HG02885 (cell line): Measurements from ENCODE around the gene GLDC.
"Not testable (repeated sequence)": the region's sequence is repeated elsewhere in the genome, so short reads cannot be mapped to it uniquely, and the experiment has no call there.

Source experiments
- ATAC-seq: cut with Tn5 transposase; IDR thresholded peaks from one replicate; pipeline ENCODE4 v1.9.1; 2021; ENCODE audit warnings: mild to moderate bottlenecking; ENCODE audit not compliant: unreplicated experiment, poor library complexity

Gene GLDC

DNA sequence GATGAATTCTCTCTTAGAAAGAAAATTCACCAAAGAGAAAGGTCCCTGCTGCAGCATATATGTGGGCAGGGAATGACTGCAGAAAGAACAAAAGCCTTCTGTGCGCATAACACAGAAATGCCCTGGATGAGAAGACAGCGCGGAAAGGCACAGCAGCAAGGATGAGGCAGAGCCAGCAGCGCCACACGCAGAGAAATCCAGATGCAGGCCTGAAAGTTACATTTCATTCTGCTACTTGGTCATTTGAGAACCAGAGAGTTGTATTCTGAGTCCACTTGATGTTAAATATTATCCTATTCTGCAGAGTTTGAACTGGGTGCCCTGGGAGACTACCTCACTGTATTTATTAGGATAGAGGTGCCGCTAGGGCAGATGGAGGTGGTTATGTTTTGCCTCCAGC is 68.5 kb downstream of the GLDC start:
- ATAC-seq: no peak

- ATAC-seq: peak; percentile 96
Observed at GRCh38 chr9:6575324-6576034, 70.0 kb downstream of the GLDC start.

DNA sequence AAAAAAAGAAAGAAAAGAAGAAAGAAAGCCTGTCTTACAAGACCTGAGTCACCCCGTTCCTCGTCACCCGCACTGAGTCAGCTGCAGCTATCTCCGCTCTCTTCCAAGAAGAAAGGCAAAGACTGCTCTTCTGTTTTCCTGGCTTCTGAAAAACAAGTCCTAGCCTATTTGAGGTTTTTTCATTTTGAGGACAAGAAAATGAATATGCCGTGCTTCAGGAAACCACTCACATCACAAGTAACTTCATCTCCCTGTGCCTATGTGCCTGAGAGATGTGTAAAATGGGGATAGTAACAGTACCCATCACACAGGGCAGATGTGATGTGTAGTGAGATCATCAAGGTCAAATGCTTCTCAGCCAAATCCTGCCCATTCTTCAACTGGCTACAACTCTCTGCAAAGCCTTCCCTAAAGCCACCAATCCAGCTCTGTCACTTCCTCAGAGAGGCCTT is 78.4 kb downstream of the GLDC start:
- no peak for ATAC-seq

DNA sequence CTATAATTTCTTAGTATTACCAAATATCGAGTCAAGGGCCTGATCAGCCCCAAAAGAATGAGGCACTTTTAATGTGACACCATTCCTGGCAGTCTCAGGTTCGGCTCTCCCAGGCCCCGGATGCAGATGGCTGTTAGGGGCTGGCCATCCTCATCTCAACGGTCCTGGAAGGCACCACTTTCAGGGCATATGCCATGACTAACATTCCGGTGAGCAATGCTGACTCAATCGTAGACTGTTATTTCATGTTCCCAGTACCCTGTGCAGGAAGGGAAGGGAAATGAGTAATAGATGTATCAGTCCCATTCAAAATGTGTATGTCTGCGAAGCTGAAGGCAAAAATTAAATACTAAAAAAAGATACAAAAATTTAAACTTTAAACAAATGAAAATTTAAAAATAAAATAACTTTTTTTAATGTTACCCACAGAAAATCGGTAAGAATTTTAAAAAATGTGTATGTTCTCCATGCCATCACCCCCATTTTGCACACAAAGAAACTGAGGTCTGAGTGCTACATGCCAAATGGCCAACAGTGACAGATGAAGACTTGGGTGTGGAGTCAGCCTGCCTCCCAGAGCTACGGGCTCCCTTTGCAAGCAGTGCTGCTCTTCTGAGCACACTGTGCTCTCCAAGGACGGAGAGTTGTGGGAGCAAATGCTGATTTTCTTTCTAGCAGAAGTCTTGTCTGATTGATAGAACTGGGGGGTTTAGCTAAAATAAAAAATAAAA is 79.0 kb downstream of the GLDC start:
- ATAC-seq: peak; percentile 83

DNA sequence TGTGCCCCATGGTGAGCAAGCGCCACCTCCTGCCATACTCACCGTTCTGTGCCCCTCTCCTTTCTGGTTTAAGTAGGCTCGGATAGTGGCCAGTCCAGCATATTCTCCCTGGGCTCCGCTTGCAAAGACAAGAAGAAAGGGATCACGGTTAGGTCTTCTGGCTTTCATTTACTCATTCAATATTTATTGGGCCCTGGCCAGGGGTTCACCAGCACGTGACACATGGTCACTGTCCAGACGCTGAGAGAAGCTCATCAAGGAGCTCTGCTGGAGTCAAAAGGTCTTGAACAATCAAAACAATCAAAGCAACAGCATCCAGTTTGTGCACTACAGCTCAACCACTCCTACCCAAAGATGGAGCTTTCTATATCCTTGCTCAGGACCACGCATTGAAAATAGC is 80.2 kb downstream of the GLDC start:
- ATAC-seq: no peak

DNA sequence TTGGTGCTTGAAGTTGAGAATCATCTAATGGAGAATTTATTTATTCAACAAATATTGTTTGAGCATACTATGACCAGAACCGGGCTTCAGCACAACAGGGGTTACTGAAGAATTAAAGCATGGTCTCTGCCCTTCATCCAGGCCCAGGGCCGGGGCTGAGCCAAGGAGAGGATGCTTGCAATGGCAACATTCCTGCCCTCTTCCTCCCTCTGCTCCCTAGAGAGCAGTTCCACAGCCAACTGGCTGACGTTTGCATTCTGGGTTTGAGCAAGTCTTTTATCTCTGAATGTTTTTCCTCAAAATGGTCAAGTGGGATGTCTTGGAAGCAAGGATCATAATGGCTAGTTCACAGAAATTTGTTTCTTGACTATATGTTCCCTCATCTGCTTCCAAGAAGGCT is 80.7 kb downstream of the GLDC start:
- no peak for ATAC-seq

GRCh38 chr9:6564360-6564759 is 81.2 kb downstream of the GLDC start:
- ATAC-seq: no peak

DNA sequence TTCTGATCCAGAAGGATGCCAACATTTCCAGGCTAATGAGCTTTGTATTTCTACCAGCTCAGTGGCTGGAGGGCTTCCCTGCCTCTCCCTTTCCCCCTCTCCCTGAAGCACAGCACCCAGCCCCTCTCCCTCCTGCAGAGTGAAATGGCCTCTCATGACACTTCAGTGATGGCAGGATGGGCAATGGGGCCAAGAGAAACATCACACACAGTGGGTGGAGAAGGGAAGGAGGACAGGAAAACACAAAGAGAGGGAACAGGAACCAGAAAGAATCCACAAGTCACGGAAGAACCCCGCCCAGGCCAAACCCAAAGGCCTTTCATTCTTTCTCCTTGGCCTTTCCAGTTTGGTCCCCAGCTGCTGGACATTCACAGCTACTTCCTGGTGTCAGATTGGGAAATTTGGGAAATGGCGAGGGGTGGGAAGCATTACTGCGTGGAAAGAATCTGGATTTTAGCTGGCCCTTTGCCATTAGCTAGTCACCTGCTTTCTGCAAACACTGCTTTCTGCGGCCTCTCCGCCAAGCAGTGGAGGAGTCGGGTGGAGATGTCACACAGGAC is 82.6 kb downstream of the GLDC start:
- no peak for ATAC-seq

GRCh38 chr9:6562201-6562600 is 83.3 kb downstream of the GLDC start:
- ATAC-seq: no peak

DNA sequence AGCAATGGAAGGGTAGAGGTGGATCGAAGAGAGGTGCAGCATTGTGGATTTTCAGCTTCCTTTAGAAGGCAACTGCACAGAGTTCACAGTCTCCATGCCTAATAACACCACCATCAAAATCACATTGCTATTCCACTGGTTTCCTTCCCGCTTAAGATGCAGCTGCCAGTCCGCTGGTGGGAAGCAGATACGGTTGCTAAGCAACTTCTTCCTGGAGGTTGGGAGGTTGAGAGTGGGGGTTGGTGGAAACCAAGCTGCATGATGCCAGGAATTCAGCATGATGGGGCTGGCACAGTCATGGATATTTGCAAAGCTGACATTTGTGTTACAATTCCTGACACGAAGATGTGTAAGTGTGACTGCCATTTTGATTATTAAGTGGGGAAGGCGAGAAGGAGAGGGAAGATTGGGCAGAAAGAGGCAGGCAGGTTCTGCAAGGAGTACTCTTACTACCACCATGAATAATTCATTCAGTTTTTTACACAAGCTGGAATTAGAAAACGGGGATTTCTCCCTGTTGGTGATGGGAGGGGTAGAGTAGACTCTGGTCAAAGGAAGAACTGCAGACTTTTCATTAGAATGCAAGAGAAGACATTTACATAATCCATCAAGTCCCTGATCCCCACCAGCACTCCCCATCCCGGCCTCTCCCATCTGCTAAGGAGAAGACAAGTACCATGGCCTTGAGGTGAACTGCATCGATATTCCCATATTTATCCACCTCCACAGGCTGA is 87.5 kb downstream of the GLDC start:
- no peak for ATAC-seq

DNA sequence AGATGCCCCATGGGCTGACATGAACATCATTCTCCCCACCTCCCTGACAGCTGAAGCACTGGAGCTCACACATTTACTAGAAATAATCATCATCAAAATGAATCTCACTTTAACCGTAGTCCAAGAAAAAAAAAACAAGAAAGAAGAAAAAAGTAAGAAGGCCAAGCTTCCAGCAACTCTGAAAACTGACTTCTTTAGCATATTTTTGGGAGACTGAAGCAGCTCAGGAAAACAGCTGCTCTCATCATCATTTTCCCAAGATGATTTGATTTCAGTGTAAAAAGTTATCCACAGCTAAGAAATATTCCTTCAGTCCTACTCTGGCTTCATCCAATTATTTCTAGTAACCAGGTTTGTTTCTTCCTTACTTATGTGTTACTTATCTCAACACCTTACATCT is 91.7 kb downstream of the GLDC start:
- ATAC-seq: no peak

- no peak for ATAC-seq
Observed at GRCh38 chr9:6552498-6553121, 92.9 kb downstream of the GLDC start.

DNA sequence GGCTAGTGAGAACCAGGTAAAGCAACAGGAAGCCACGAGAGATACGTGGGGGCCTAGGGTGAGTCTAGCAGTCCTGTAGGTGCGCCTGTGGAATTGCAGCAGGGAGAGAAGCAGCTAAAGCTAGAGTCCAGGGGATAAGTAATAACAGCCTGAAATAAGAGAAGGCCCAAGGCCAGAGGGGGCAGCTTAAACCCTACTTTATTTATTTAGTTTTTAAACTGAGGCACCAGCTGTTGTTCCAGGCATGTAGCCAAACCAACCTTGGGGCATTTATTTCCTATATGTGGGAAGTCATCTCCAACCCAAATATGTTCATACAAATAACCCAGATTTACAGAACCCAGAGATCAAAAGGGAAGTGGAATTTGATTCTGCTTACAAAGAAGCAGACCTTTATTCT is 93.5 kb downstream of the GLDC start:
- no peak for ATAC-seq

GRCh38 chr9:6551136-6551535 is 94.4 kb downstream of the GLDC start:
- no peak for ATAC-seq

- no peak for ATAC-seq
Observed at GRCh38 chr9:6549106-6549800, 96.3 kb downstream of the GLDC start.

GRCh38 chr9:6545017-6545691 is 100.4 kb downstream of the GLDC start:
- ATAC-seq: no peak

DNA sequence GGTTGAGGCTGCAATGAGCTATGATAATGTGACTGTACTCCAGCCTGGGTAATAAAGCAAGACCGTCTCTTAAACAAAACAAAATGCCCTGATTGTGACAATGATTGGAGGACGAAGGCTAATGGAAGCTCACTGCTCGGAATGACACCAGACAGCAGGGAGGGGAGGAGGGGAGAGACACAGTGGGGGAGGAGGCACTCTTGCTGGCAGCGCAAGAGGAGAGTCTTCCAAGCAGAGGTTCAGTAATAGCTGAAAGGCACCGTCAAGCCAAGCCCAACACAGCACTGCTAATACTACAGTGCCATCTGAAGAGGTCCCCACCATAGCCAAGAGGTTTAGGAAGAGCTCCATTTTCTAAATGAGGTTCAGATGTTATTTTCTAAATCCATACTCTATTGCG is 102.3 kb downstream of the GLDC start:
- no peak for ATAC-seq

DNA sequence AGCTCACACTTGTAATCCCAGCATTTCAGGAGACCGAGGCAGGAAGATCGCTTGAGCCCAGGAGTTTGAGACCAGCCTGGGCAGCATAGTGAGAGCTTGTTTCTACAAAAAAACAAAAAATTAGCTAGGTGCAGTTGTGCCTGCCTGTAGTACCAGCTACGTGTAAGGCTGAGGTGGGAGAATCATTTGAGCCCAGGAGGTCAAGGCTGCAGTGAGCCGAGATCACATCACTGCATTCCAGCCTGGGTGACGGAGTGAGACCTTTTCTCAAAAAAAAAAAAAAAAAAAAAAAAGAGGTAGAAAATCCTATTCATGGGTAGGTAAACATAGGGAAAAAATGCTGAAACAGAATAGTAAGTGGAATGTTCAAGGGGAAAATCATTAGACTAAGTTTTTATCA is 102.9 kb downstream of the GLDC start:
- not testable (repeated sequence) for ATAC-seq

DNA sequence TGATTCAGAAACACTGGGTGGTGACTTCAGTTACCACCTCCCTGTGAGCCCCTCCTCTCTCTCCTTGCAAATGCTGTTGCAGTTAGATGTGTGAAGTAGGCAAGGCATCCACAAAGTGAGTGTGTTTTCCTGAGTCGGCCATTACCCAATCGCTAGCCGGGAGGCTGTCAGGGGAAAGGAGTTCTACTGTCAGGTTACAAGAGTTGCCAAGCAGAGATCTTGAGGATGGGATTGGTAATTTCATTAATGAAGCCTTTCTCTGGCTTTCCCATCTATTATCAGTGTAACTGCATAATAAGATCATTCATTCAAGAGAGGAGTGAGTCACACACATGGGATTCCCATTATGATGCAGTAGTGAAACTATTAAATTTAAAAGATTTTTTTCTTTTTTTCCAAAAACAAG is 106.9 kb downstream of the GLDC start:
- no peak for ATAC-seq
